Esophagus muscularis mucosa (tissue), 4 donors: Measurements from ENCODE around the gene ZNF138. TPM values are rescaled to one million over a fixed set of nuclear protein-coding genes. Genes with fewer than 3 reads are reported as not detected.
A peak's percentile ranks its signal among the peaks of the same experiment; 100 is the strongest.

Source experiments
- DNase-seq: peaks from one replicate; pipeline ENCODE4 v3.0.0-alpha.2; 2017; ENCODE audit errors: extremely low spot score
- H3K27ac ChIP-seq, 4 donors: fragments of 200-600 bp; sonication (generic); replicated peaks in 1 of 4; 1 replicate in 3 of 4; 2 replicates in 1 of 4; pipeline ENCODE4 v1.5.1; 2016 to 2019; ENCODE audit warnings: mild to moderate bottlenecking in 1 of 4
- H3K27me3 ChIP-seq, 4 donors: fragments of 200-600 bp; sonication (generic); one replicate each; pipeline versions ENCODE4 v1.5.1 to v1.6.0; 2016 to 2019
- H3K36me3 ChIP-seq, 4 donors: fragments of 200-600 bp; sonication (generic); one replicate each; pipeline ENCODE4 v1.5.1; 2016 to 2019
- H3K4me1 ChIP-seq, 4 donors: fragments of 200-600 bp; sonication (generic); one replicate each; pipeline ENCODE4 v1.5.1; 2016 to 2019
- H3K4me3 ChIP-seq, 4 donors: fragments of 200-600 bp; sonication (generic); 1 replicate in 2 of 4; 2 replicates in 2 of 4; pipeline ENCODE4 v1.5.1; 2016 to 2019; ENCODE audit warnings: mild to moderate bottlenecking in 4 of 4, moderate library complexity in 1 of 4
- H3K9me3 ChIP-seq, 4 donors: fragments of 200-600 bp; sonication (generic); 1 replicate in 3 of 4; 2 replicates in 1 of 4; pipeline ENCODE4 v1.5.1; 2016 to 2019
- CTCF ChIP-seq, 3 experiments: fragments of 200-600 bp in 2 of 3; fragments of 450-650 bp in 1 of 3; sonication (generic) in 2 of 3; IDR thresholded peaks; one replicate each; pipeline ENCODE4 v1.5.1; 2017 to 2019; ENCODE audit warnings: antibody characterized with exemption in 3 of 3, mild to moderate bottlenecking in 2 of 3, moderate library complexity in 1 of 3
- EP300 ChIP-seq: sonication (generic); formaldehyde crosslinking; IDR thresholded peaks from one replicate; pipeline ENCODE4 v1.6.1; 2017; ENCODE audit warnings: antibody characterized with exemption
- POLR2A ChIP-seq: fragments of 450-650 bp; IDR thresholded peaks from one replicate; pipeline ENCODE4 v1.6.1; 2017; ENCODE audit warnings: antibody characterized with exemption, moderate library complexity, mild to moderate bottlenecking, low read depth
- POLR2AphosphoS5 ChIP-seq, 2 donors: sonication (generic); formaldehyde crosslinking; IDR thresholded peaks; one replicate each; pipeline ENCODE4 v1.6.1; 2017; ENCODE audit warnings: antibody characterized with exemption in 2 of 2
- WGBS: methylation state at CpG from one replicate; pipeline ENCODE4 v1.1.5; 2018; 5-methylcytosine and 5-hydroxymethylcytosine counted together
- intact Hi-C: fragments of 100-400 bp; cut with DNase I; formaldehyde crosslinking; loops from one replicate; pipeline ENCODE4 v1.15.1; 2023
- total RNA-seq, 4 donors: library from RNA; depleted of rRNA; stranded (reverse); fragments of >200 nt; gene quantifications; one replicate each; pipeline versions ENCODE4 v1.1.0 to v1.2.1, GENCODE V29; 2016

The ZNF138 gene
- total RNA-seq, 4 donors from 2014 or later = 3.5 to 10.0 (median 5.2) TPM

GRCh38 chr7:64874562-64875250 is 80.5 kb downstream of the ZNF138 start:
- 93% methylated on average over 5 of the region's 23 CpGs for WGBS
- peak; percentile 70 for DNase-seq
- Histone ChIP-seq H3K27me3 (peaks cover 0 to 12% (median 0%) of the 10 kb centered on the region in 4 donors), H3K9me3 (no peaks in the 10 kb centered on the region), H3K27ac (no peak overlapping the region), H3K4me1 (peaks cover 0 to 9% (median 8%) of the 10 kb centered on the region in 4 donors), H3K36me3 (no peaks in the 10 kb centered on the region), H3K4me3 (no peak overlapping the region)
- TF ChIP-seq POLR2AphosphoS5 (IDR thresholded peaks at IDR 0.05) (no peak), POLR2A (no peak), EP300 (no peak)
- intact Hi-C loops = no loop called here

- Histone ChIP-seq H3K27me3 (peaks cover 0 to 10% (median 0%) of the 10 kb centered on the region in 4 donors), H3K9me3 (no peaks in the 10 kb centered on the region), H3K4me3 (no peak overlapping the region), H3K4me1 (peaks cover 0 to 9% (median 8%) of the 10 kb centered on the region in 4 donors), H3K36me3 (no peaks in the 10 kb centered on the region), H3K27ac (no peak overlapping the region)
- DNase-seq = peak; percentile 66
- TF ChIP-seq CTCF (IDR thresholded peaks at IDR 0.05) = no peak
- no peak for TF ChIP-seq POLR2AphosphoS5 (IDR thresholded peaks at IDR 0.05)
- no peak for TF ChIP-seq POLR2A
- 92% methylated on average over 18 of the region's 18 CpGs for WGBS
- intact Hi-C loops = no loop called here
Measured at GRCh38 chr7:64875258-64875657, 81.0 kb downstream of the ZNF138 start.

GRCh38 chr7:64875658-64876406 is 81.6 kb downstream of the ZNF138 start:
- Histone ChIP-seq H3K4me1 (peaks cover 0 to 9% (median 8%) of the 10 kb centered on the region in 4 donors), H3K27ac (no peak overlapping the region), H3K36me3 (no peaks in the 10 kb centered on the region), H3K27me3 (peaks cover 0 to 10% (median 0%) of the 10 kb centered on the region in 4 donors), H3K4me3 (no peak overlapping the region), H3K9me3 (no peaks in the 10 kb centered on the region)
- TF ChIP-seq POLR2A = no peak
- TF ChIP-seq EP300 = no peak
- TF ChIP-seq CTCF (IDR thresholded peaks at IDR 0.05) = no peak
- no peak for TF ChIP-seq POLR2AphosphoS5 (IDR thresholded peaks at IDR 0.05)
- intact Hi-C loops = no loop called here
- 89% methylated on average over 23 of the region's 23 CpGs for WGBS
- DNase-seq = peak; percentile 42

GRCh38 chr7:64876792-64877713 is 82.8 kb downstream of the ZNF138 start:
- peak; percentile 50 for DNase-seq
- Histone ChIP-seq H3K27ac (no peak overlapping the region), H3K27me3 (peaks cover 0 to 10% (median 0%) of the 10 kb centered on the region in 4 donors), H3K4me1 (peaks cover 0 to 16% (median 14%) of the 10 kb centered on the region in 4 donors), H3K9me3 (no peaks in the 10 kb centered on the region), H3K36me3 (no peaks in the 10 kb centered on the region), H3K4me3 (peak overlapping the region; percentile 37 to 58 (median 48))
- TF ChIP-seq POLR2AphosphoS5 (IDR thresholded peaks at IDR 0.05) (peak in 1 of 2 donors; percentile 43), EP300 (no peak), POLR2A (no peak), CTCF (IDR thresholded peaks at IDR 0.05) (no peak)
- intact Hi-C loops = no loop called here
- WGBS = 38% methylated on average over 20 of the region's 39 CpGs
